H9 (cell line): ENCODE measurements around the gene KCNK10. TPM values are rescaled to one million over a fixed set of nuclear protein-coding genes. Genes with fewer than 3 reads are reported as not detected.

Experiments
- DNase-seq: peaks from one replicate; pipeline ENCODE4 v3.0.0-alpha.2; 2017
- H2AFZ ChIP-seq: one replicate; pipeline ENCODE4 v1.6.1; 2013; ENCODE audit warnings: mild to moderate bottlenecking, low read length, control low read depth, moderate library complexity
- H2AK5ac ChIP-seq: 2 replicates; pipeline ENCODE4 v1.6.1; 2013; ENCODE audit warnings: low read length, control low read depth, mixed read lengths; ENCODE audit not compliant: insufficient read length
- H2BK120ac ChIP-seq: one replicate; pipeline ENCODE4 v1.6.1; 2013; ENCODE audit warnings: low read depth, mild to moderate bottlenecking, low read length, control low read depth, inconsistent platforms; ENCODE audit not compliant: poor library complexity, severe bottlenecking
- H2BK12ac ChIP-seq: 2 replicates; pipeline ENCODE4 v1.6.1; 2013; ENCODE audit warnings: low read length, control low read depth, mixed read lengths, low read depth; ENCODE audit not compliant: insufficient read length
- H2BK15ac ChIP-seq: 2 replicates; pipeline ENCODE4 v1.6.1; 2013; ENCODE audit warnings: low read depth, low read length, control low read depth
- H2BK20ac ChIP-seq: one replicate; pipeline ENCODE4 v1.6.1; 2013; ENCODE audit warnings: low read depth, mild to moderate bottlenecking, low read length, control low read depth, inconsistent platforms; ENCODE audit not compliant: poor library complexity, severe bottlenecking
- H2BK5ac ChIP-seq: 2 replicates; pipeline ENCODE4 v1.6.1; 2013; ENCODE audit warnings: low read length, control low read depth, mixed read lengths; ENCODE audit not compliant: insufficient read length
- H3K14ac ChIP-seq: 2 replicates; pipeline ENCODE4 v1.6.1; 2013; ENCODE audit warnings: low read length, control low read depth; ENCODE audit not compliant: insufficient read depth
- H3K18ac ChIP-seq: 2 replicates; pipeline ENCODE4 v1.6.1; 2013; ENCODE audit warnings: low read depth, mild to moderate bottlenecking, mixed read lengths, low read length, control low read depth; ENCODE audit not compliant: insufficient read length
- H3K23ac ChIP-seq: 2 replicates; pipeline ENCODE4 v1.6.1; 2013; ENCODE audit warnings: low read length, control low read depth, mixed read lengths, low read depth; ENCODE audit not compliant: insufficient read length
- H3K23me2 ChIP-seq: 2 replicates; pipeline ENCODE4 v1.6.1; 2013; ENCODE audit warnings: low read depth, mild to moderate bottlenecking, mixed read lengths, low read length, control low read depth; ENCODE audit not compliant: insufficient read length, poor library complexity, severe bottlenecking
- H3K27ac ChIP-seq: 2 replicates; pipeline ENCODE4 v1.5.1; 2013; ENCODE audit warnings: low read length, control low read depth, mixed read lengths, low read depth; ENCODE audit not compliant: insufficient read length
- H3K27me3 ChIP-seq: 2 replicates; pipeline ENCODE4 v1.6.1; 2013; ENCODE audit warnings: low read length, control low read depth, inconsistent platforms; ENCODE audit not compliant: insufficient read depth
- H3K4ac ChIP-seq: 2 replicates; pipeline ENCODE4 v1.6.1; 2013; ENCODE audit warnings: low read depth, mild to moderate bottlenecking, control low read depth, inconsistent platforms, low read length, moderate library complexity
- H3K4me1 ChIP-seq: 2 replicates; pipeline ENCODE4 v1.6.1; 2013; ENCODE audit warnings: low read length, control low read depth, inconsistent platforms; ENCODE audit not compliant: insufficient read depth
- H3K4me2 ChIP-seq: 2 replicates; pipeline ENCODE4 v1.6.1; 2013; ENCODE audit warnings: low read length, control low read depth, mixed read lengths; ENCODE audit not compliant: insufficient read length, insufficient read depth
- H3K56ac ChIP-seq: 2 replicates; pipeline ENCODE4 v1.6.1; 2013; ENCODE audit warnings: low read depth, mild to moderate bottlenecking, mixed read lengths, low read length, control low read depth; ENCODE audit not compliant: insufficient read length
- H3K79me1 ChIP-seq: 2 replicates; pipeline ENCODE4 v1.6.1; 2013; ENCODE audit warnings: low read depth, mild to moderate bottlenecking, moderate library complexity, low read length, control low read depth, inconsistent platforms; ENCODE audit not compliant: insufficient read depth, poor library complexity, severe bottlenecking
- H3K79me2 ChIP-seq: 2 replicates; pipeline ENCODE4 v1.6.1; 2013; ENCODE audit warnings: low read length, control low read depth, inconsistent platforms; ENCODE audit not compliant: insufficient read depth
- H3K9ac ChIP-seq: 2 replicates; pipeline ENCODE4 v1.6.1; 2013; ENCODE audit warnings: low read length, control low read depth, mixed read lengths; ENCODE audit not compliant: insufficient read length; ENCODE audit errors: extremely low read depth
- H3K9me3 ChIP-seq: one replicate; pipeline ENCODE4 v1.6.1; 2013; ENCODE audit warnings: low read depth, low read length, inconsistent platforms; ENCODE audit not compliant: control insufficient read depth
- H3T11ph ChIP-seq: one replicate; pipeline ENCODE4 v1.6.1; 2013; ENCODE audit warnings: mild to moderate bottlenecking, low read length, control low read depth, inconsistent platforms
- H4K20me1 ChIP-seq: one replicate; pipeline ENCODE4 v1.6.1; 2013; ENCODE audit not compliant: control insufficient read depth, insufficient read length, insufficient read depth
- H4K5ac ChIP-seq: 2 replicates; pipeline ENCODE4 v1.6.1; 2013; ENCODE audit warnings: low read depth, mild to moderate bottlenecking, mixed read lengths, low read length, control low read depth; ENCODE audit not compliant: insufficient read length
- H4K8ac ChIP-seq: replicated peaks from 2 replicates; pipeline ENCODE4 v1.6.1; 2013; ENCODE audit warnings: low read length, control low read depth, mixed read lengths, low read depth; ENCODE audit not compliant: insufficient read length
- H4K91ac ChIP-seq: 2 replicates; pipeline ENCODE4 v1.6.1; 2013; ENCODE audit warnings: low read depth, mild to moderate bottlenecking, moderate library complexity, mixed read lengths, low read length, control low read depth; ENCODE audit not compliant: insufficient read length
- H3K27ac Mint-ChIP-seq, 3 experiments: 2 replicates in 2 of 3; 3 replicates in 1 of 3; pipeline ENCODE4 v1.8.0; 2020 to 2021; ENCODE audit warnings: mixed read lengths in 3 of 3, mild to moderate bottlenecking in 1 of 3, moderate library complexity in 1 of 3
- H3K27me3 Mint-ChIP-seq: 2 replicates; pipeline ENCODE4 v1.8.0; 2021; ENCODE audit warnings: low read depth, mild to moderate bottlenecking, moderate library complexity, mixed read lengths
- H3K36me3 Mint-ChIP-seq, 3 experiments: 2 replicates in 2 of 3; 3 replicates in 1 of 3; pipeline ENCODE4 v1.8.0; 2020 to 2021; ENCODE audit warnings: low read depth in 3 of 3, mixed read lengths in 3 of 3; ENCODE audit not compliant: insufficient read depth in 1 of 3
- H3K4me1 Mint-ChIP-seq, 2 experiments: 2 replicates each; pipeline ENCODE4 v1.8.0; 2020; ENCODE audit warnings: mixed read lengths in 2 of 2
- H3K4me3 Mint-ChIP-seq, 2 experiments: 2 replicates in 1 of 2; 3 replicates in 1 of 2; pipeline ENCODE4 v1.8.0; 2020 to 2021; ENCODE audit warnings: mild to moderate bottlenecking in 2 of 2, mixed read lengths in 2 of 2, moderate library complexity in 1 of 2
- H3K9me3 Mint-ChIP-seq, 2 experiments: 2 replicates in 1 of 2; 3 replicates in 1 of 2; pipeline ENCODE4 v1.8.0; 2020; ENCODE audit warnings: mild to moderate bottlenecking in 2 of 2, mixed read lengths in 2 of 2, moderate library complexity in 1 of 2
- WGBS: extraction: QIAGEN DNeasy Blood & Tissue Kit; methylation state at CpG from one replicate; pipeline ENCODE4 v1.1.7; 2013; ENCODE audit warnings: missing lambda C conversion rate, low lambda C conversion rate, mixed read lengths; ENCODE audit not compliant: insufficient read length; ENCODE audit errors: extremely low coverage; 5-methylcytosine and 5-hydroxymethylcytosine counted together
- total RNA-seq: library from RNA; stranded (reverse); gene quantifications from 2 replicates; pipeline ENCODE4 v1.2.1, GENCODE V29; 2021
- TF ChIP-seq, protein P1 (sequence below): fragments of 200-600 bp; sonication (generic); conservative IDR thresholded peaks from 3 replicates; pipeline ENCODE4 v1.8.0; 2021; ENCODE audit warnings: antibody characterized with exemption, mild to moderate bottlenecking

Gene KCNK10
- total RNA-seq, 1 experiment from 2014 or later, result 0.33 TPM

DNA sequence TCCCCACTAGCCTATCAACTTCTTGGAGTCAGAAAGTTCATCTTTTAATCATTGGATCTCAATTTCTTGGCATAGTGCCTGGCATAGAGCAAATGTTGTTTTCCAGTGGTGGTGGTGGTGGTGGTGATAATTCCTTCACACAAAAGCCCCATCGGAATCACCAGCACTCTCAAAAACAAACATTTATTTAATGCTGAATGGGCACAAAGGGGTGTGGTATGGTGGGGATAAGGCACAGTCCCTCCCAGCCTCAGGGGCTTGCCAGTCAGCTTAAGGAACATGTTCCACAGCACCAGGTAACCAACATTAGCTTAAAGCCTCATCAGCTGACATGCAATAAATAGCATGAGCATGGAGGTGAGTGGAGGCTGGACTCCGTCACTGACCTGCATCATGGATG is 56.6 kb downstream of the KCNK10 start:
- Histone ChIP-seq H2BK5ac (no peak overlapping the region), H3K79me1 (no peaks in the 10 kb centered on the region), H3K56ac (no peak overlapping the region), H3K27ac (no peak overlapping the region), H3K4me2 (no peak overlapping the region), H2BK120ac (no peak overlapping the region), H3K14ac (no peak overlapping the region), H2BK12ac (no peak overlapping the region), H3K4ac (no peak overlapping the region), H2AK5ac (no peak overlapping the region), H4K8ac (no peak overlapping the region), H4K91ac (no peak overlapping the region), H3K9me3 (no peaks in the 10 kb centered on the region), H3K4me1 (peaks cover 2% of the 10 kb centered on the region; the same call in 1 of the 2 replicates), H2AFZ (no peak overlapping the region), H2BK15ac (no peak overlapping the region), H3K79me2 (no peaks in the 10 kb centered on the region), H4K20me1 (no peaks in the 10 kb centered on the region), H3K23me2 (no peaks in the 10 kb centered on the region), H2BK20ac (no peak overlapping the region), H3K9ac (no peak overlapping the region), H3K18ac (no peak overlapping the region), H4K5ac (no peak overlapping the region), H3T11ph (no peak overlapping the region), H3K27me3 (no peaks in the 10 kb centered on the region), H3K23ac (no peak overlapping the region)
- Mint-ChIP-seq H3K36me3 (no peaks in the 10 kb centered on the region; a peak in 1 of 7 replicates), H3K4me1 (peaks cover 10% of the 10 kb centered on the region in 2 experiments), H3K27me3 (peaks cover 4% of the 10 kb centered on the region), H3K27ac (no peak overlapping the region), H3K9me3 (0 out of 5 replicates have a peak, but pooled peaks cover 0 to 3% of the 10 kb centered on the region in 2 experiments), H3K4me3 (no peak overlapping the region)
- no CpG with 5 or more reads among the region's 2 CpGs for WGBS
- TF ChIP-seq, protein P1, sequence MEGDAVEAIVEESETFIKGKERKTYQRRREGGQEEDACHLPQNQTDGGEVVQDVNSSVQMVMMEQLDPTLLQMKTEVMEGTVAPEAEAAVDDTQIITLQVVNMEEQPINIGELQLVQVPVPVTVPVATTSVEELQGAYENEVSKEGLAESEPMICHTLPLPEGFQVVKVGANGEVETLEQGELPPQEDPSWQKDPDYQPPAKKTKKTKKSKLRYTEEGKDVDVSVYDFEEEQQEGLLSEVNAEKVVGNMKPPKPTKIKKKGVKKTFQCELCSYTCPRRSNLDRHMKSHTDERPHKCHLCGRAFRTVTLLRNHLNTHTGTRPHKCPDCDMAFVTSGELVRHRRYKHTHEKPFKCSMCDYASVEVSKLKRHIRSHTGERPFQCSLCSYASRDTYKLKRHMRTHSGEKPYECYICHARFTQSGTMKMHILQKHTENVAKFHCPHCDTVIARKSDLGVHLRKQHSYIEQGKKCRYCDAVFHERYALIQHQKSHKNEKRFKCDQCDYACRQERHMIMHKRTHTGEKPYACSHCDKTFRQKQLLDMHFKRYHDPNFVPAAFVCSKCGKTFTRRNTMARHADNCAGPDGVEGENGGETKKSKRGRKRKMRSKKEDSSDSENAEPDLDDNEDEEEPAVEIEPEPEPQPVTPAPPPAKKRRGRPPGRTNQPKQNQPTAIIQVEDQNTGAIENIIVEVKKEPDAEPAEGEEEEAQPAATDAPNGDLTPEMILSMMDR, result no peak
- no peak for DNase-seq
